HepG2 (cell line): ENCODE results near the gene HECTD4. TPM values are rescaled to one million over a fixed set of nuclear protein-coding genes. Genes with fewer than 3 reads are reported as not detected.

ENCODE experiments used
- FOXP1 ChIP-seq, 2 experiments: fragments of 450-650 bp in 1 of 2; IDR thresholded peaks; 2 replicates each; pipeline ENCODE4 v1.6.1; 2017 to 2018; ENCODE audit warnings: antibody characterized with exemption in 1 of 2
- GABPA ChIP-seq, 2 experiments: IDR thresholded peaks; 2 replicates each; pipeline ENCODE4 v1.6.1; 2011 to 2016; ENCODE audit warnings: low read depth in 2 of 2, low read length in 1 of 2, missing biosample characterization in 1 of 2, missing genetic modification characterization in 1 of 2
- GATA4 ChIP-seq: sonication (generic); IDR thresholded peaks from 2 replicates; pipeline ENCODE4 v1.6.1; 2016; ENCODE audit warnings: antibody characterized with exemption, low read depth, borderline replicate concordance
- NCOR1 ChIP-seq: fragments of 200-600 bp; sonication (generic); IDR thresholded peaks from 2 replicates; pipeline ENCODE4 v1.7.0; 2017; ENCODE audit warnings: antibody characterized with exemption, low read length, borderline replicate concordance
- PHF21A ChIP-seq: sonication (generic); formaldehyde crosslinking; IDR thresholded peaks from 2 replicates; pipeline ENCODE4 v1.5.0; 2020; ENCODE audit warnings: mild to moderate bottlenecking, missing genetic modification reagents
- POLR2AphosphoS5 ChIP-seq: IDR thresholded peaks from 2 replicates; pipeline ENCODE4 v1.6.1; 2012; ENCODE audit warnings: low read depth, low read length
- RCOR2 ChIP-seq: IDR thresholded peaks from 2 replicates; pipeline ENCODE4 v1.6.1; 2016; ENCODE audit warnings: missing biosample characterization, missing genetic modification reagents
- REPIN1 ChIP-seq: sonication (generic); formaldehyde crosslinking; IDR thresholded peaks from 2 replicates; pipeline ENCODE4 v1.8.0; 2022; ENCODE audit warnings: missing genetic modification reagents, low read depth, mild to moderate bottlenecking, borderline replicate concordance
- RFX3 ChIP-seq: IDR thresholded peaks from 2 replicates; pipeline ENCODE4 v1.6.1; 2016; ENCODE audit warnings: missing biosample characterization, missing genetic modification reagents
- SIX1 ChIP-seq: sonication (generic); formaldehyde crosslinking; IDR thresholded peaks from 2 replicates; pipeline ENCODE4 v1.4.0; 2020; ENCODE audit warnings: missing genetic modification reagents, borderline replicate concordance
- SIX4 ChIP-seq: sonication (generic); formaldehyde crosslinking; IDR thresholded peaks from 2 replicates; pipeline ENCODE4 v1.4.0; 2020; ENCODE audit warnings: missing genetic modification reagents
- SNAPC2 ChIP-seq: sonication (generic); formaldehyde crosslinking; IDR thresholded peaks from 2 replicates; pipeline ENCODE4 v1.8.1; 2022; ENCODE audit warnings: mild to moderate bottlenecking, missing genetic modification reagents
- SP5 ChIP-seq: IDR thresholded peaks from 2 replicates; pipeline ENCODE4 v1.6.1; 2016; ENCODE audit warnings: low read depth, borderline replicate concordance
- SPEN ChIP-seq: sonication (generic); formaldehyde crosslinking; IDR thresholded peaks from 2 replicates; pipeline ENCODE4 v1.5.1; 2020; ENCODE audit warnings: low read depth, mild to moderate bottlenecking, missing genetic modification reagents
- TARDBP ChIP-seq: sonication (generic); formaldehyde crosslinking; IDR thresholded peaks from 2 replicates; pipeline ENCODE4 v1.8.0; 2022; ENCODE audit warnings: mild to moderate bottlenecking, missing genetic modification reagents
- ZNF382 ChIP-seq: sonication (generic); formaldehyde crosslinking; IDR thresholded peaks from 2 replicates; pipeline ENCODE4 v1.5.0; 2020; ENCODE audit warnings: missing genetic modification reagents, mild to moderate bottlenecking, borderline replicate concordance
- ZNF746 ChIP-seq: sonication (generic); formaldehyde crosslinking; IDR thresholded peaks from 2 replicates; pipeline ENCODE4 v1.8.0; 2022; ENCODE audit warnings: mild to moderate bottlenecking, missing genetic modification reagents
- polyA plus RNA-seq, 8 experiments: library from polyadenylated mRNA; depleted of rRNA in 3 of 8; stranded (reverse) in 7 of 8; unstranded in 1 of 8; fragments of >200 nt; fragmentation: Illumina TruSeq in 4 of 8; extraction: Trizol in 4 of 8; gene quantifications; 2 replicates each; pipeline versions ENCODE4 v1.2.1 to v1.2.3, GENCODE V29; 2011 to 2016; ENCODE audit warnings: low read depth in 4 of 8, missing spikeins in 1 of 8, mixed read lengths in 1 of 8; ENCODE audit not compliant: insufficient read depth in 1 of 8
- total RNA-seq, 5 experiments: library from RNA; depleted of rRNA; stranded (reverse); fragments of >200 nt; fragmentation: Illumina TruSeq; extraction: Trizol; gene quantifications; 2 replicates each; pipeline ENCODE4 v1.2.3, GENCODE V29; 2016; ENCODE audit warnings: low read depth in 1 of 5
- TF ChIP-seq, protein P1 (sequence below): sonication (generic); formaldehyde crosslinking; IDR thresholded peaks from 2 replicates; pipeline ENCODE4 v1.5.0; 2020; ENCODE audit warnings: mild to moderate bottlenecking, missing genetic modification reagents, borderline replicate concordance
- TF ChIP-seq, protein P2 (sequence below): sonication (generic); formaldehyde crosslinking; IDR thresholded peaks from 2 replicates; pipeline ENCODE4 v1.4.0; 2020; ENCODE audit warnings: missing genetic modification reagents
- TF ChIP-seq, protein P3 (sequence below): sonication (generic); formaldehyde crosslinking; IDR thresholded peaks from 2 replicates; pipeline ENCODE4 v1.8.1; 2022; ENCODE audit warnings: mild to moderate bottlenecking, missing genetic modification reagents

The HECTD4 gene
- total and polyA plus RNA-seq, 2 of the 13 experiments (the other 11 are each of a cell fraction or from before 2014, with no cell fraction given): 9.0 to 11.4 TPM

DNA sequence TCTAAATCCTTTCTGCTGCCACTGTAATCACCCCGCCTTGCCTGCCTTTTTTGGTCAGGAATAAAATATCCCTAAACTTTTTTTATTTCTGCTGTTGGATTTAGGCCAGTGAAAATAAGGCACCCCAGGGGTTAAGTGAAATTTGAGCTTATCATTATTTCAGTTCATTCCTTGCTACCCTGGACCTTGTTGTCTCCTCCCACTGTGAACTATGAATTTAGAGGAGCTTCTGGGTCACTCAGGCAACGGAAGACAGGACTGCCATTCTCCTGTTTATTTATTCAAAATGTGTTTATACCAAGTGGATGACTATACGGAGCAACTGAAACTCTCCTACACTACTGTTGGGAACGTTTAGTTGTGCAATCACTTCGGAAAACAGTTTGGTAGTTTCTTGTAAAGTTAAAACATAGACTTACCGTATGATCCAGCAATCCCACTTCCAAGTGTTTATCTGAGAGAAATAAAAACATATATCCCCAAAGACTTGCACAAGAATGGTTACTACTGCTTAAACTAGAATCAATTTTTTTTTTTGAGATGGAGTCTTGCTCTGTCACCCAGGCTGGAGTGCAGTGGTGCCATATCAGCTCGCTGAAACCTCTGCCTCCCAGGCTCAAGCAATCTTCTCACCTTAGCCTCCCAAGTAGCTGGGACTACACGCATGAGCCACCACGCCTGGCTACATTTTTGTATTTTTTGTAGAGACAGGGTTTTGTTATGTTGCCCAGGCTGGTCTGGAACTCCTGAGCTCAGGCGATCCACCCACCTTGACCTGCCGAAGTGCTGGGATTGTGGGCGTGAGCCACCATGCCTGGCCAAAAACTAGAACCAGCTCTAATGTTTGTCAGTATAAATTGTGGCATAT is 259.2 kb downstream of the HECTD4 start (continued):
- TF ChIP-seq, protein P1, sequence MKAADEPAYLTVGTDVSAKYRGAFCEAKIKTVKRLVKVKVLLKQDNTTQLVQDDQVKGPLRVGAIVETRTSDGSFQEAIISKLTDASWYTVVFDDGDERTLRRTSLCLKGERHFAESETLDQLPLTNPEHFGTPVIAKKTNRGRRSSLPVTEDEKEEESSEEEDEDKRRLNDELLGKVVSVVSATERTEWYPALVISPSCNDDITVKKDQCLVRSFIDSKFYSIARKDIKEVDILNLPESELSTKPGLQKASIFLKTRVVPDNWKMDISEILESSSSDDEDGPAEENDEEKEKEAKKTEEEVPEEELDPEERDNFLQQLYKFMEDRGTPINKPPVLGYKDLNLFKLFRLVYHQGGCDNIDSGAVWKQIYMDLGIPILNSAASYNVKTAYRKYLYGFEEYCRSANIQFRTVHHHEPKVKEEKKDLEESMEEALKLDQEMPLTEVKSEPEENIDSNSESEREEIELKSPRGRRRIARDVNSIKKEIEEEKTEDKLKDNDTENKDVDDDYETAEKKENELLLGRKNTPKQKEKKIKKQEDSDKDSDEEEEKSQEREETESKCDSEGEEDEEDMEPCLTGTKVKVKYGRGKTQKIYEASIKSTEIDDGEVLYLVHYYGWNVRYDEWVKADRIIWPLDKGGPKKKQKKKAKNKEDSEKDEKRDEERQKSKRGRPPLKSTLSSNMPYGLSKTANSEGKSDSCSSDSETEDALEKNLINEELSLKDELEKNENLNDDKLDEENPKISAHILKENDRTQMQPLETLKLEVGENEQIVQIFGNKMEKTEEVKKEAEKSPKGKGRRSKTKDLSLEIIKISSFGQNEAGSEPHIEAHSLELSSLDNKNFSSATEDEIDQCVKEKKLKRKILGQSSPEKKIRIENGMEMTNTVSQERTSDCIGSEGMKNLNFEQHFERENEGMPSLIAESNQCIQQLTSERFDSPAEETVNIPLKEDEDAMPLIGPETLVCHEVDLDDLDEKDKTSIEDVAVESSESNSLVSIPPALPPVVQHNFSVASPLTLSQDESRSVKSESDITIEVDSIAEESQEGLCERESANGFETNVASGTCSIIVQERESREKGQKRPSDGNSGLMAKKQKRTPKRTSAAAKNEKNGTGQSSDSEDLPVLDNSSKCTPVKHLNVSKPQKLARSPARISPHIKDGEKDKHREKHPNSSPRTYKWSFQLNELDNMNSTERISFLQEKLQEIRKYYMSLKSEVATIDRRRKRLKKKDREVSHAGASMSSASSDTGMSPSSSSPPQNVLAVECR (CRISPR knock-in tag): peak; percentile 32; the same call in 1 of the 2 replicates
- TF ChIP-seq RFX3 (CRISPR knock-in tag) (peak; percentile 24; the same call in 1 of the 2 replicates), SIX4 (CRISPR knock-in tag) (peak; percentile 98), POLR2AphosphoS5 (peak; percentile 47; the same call in 1 of the 2 replicates), PHF21A (CRISPR knock-in tag) (peak; percentile 36; the same call in 1 of the 2 replicates), FOXP1 (IDR thresholded peaks at IDR 0.05) (peak; percentile 36; the same call in 1 of the 2 replicates), FOXP1 (CRISPR knock-in tag; IDR thresholded peaks at IDR 0.05) (peak; percentile 66), GATA4 (no peak; the same call in 1 of the 2 replicates), SNAPC2 (CRISPR knock-in tag) (peak; percentile 68), SIX1 (CRISPR knock-in tag) (peak; percentile 97), REPIN1 (CRISPR knock-in tag) (0 out of 2 replicates have a peak, but pooled peaks have one; percentile 15), TARDBP (peak; percentile 24; the same call in 1 of the 2 replicates), ZNF382 (no peak), GABPA (IDR thresholded peaks at IDR 0.05; ENCODE audit: low read depth, low read length) (no peak), GABPA (CRISPR knock-in tag; IDR thresholded peaks at IDR 0.05; ENCODE audit: low read depth) (0 out of 2 replicates have a peak, but pooled peaks have one; percentile 19), ZNF746 (CRISPR knock-in tag) (no peak), SPEN (peak; percentile 45; the same call in 1 of the 2 replicates), SP5 (CRISPR knock-in tag) (peak; percentile 41; the same call in 1 of the 2 replicates), RCOR2 (0 out of 2 replicates have a peak, but pooled peaks have one; percentile 11), NCOR1 (0 out of 2 replicates have a peak, but pooled peaks have one; percentile 30)
- TF ChIP-seq, protein P2, sequence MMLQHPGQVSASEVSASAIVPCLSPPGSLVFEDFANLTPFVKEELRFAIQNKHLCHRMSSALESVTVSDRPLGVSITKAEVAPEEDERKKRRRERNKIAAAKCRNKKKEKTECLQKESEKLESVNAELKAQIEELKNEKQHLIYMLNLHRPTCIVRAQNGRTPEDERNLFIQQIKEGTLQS (CRISPR knock-in tag): no peak
- TF ChIP-seq, protein P3, sequence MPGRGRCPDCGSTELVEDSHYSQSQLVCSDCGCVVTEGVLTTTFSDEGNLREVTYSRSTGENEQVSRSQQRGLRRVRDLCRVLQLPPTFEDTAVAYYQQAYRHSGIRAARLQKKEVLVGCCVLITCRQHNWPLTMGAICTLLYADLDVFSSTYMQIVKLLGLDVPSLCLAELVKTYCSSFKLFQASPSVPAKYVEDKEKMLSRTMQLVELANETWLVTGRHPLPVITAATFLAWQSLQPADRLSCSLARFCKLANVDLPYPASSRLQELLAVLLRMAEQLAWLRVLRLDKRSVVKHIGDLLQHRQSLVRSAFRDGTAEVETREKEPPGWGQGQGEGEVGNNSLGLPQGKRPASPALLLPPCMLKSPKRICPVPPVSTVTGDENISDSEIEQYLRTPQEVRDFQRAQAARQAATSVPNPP (CRISPR knock-in tag): 0 out of 2 replicates have a peak, but pooled peaks have one; percentile 54
